Psoas muscle (tissue), 8 donors: ENCODE measurements around the gene OGT. TPM values are rescaled to one million over a fixed set of nuclear protein-coding genes. Genes with fewer than 3 reads are reported as not detected.

Source experiments
- ATAC-seq, 4 donors: fragments of 200-7000 bp; cut with Tn5 transposase; one replicate each; pipeline ENCODE4 v1.9.1; 2020; ENCODE audit warnings: moderate library complexity in 3 of 4, mild to moderate bottlenecking in 2 of 4
- DNase-seq, 2 donors: peaks; one replicate each; pipeline ENCODE4 v3.0.0-alpha.2; 2020
- H3K27ac ChIP-seq: fragments of 200-600 bp; one replicate; pipeline ENCODE4 v1.8.0; 2022
- H3K27me3 ChIP-seq, 3 donors: fragments of 200-600 bp in 1 of 3; one replicate each; pipeline versions ENCODE4 v1.6.1 to v1.8.0; 2013 to 2022; ENCODE audit warnings: low read length in 2 of 3, mild to moderate bottlenecking in 2 of 3, moderate library complexity in 1 of 3; ENCODE audit not compliant: insufficient read depth in 3 of 3
- H3K36me3 ChIP-seq, 2 donors: fragments of 200-600 bp in 1 of 2; one replicate each; pipeline versions ENCODE4 v1.6.1 to v1.8.0; 2013 to 2022; ENCODE audit warnings: low read depth in 1 of 2, mild to moderate bottlenecking in 1 of 2, moderate library complexity in 1 of 2; ENCODE audit not compliant: insufficient read depth in 1 of 2
- H3K4me1 ChIP-seq: fragments of 200-600 bp; one replicate; pipeline ENCODE4 v1.8.0; 2022
- H3K4me3 ChIP-seq: fragments of 200-600 bp; one replicate; pipeline ENCODE4 v1.8.0; 2022; ENCODE audit warnings: mild to moderate bottlenecking
- H3K9me3 ChIP-seq: fragments of 200-600 bp; one replicate; pipeline ENCODE4 v1.8.0; 2022
- WGBS, 3 donors: extraction: QIAGEN DNeasy Blood & Tissue Kit; methylation state at CpG; one replicate each; pipeline versions ENCODE4 v1.1.6 to v1.1.7; 2013; 5-methylcytosine and 5-hydroxymethylcytosine counted together
- intact Hi-C, 2 donors: fragments of 100-400 bp; cut with DNase I; formaldehyde crosslinking; loops; one replicate each; pipeline versions ENCODE4 v1.11.0 to v1.14.2; 2022
- polyA plus RNA-seq, 3 donors: library from polyadenylated mRNA; stranded (reverse); fragments of 200-250 nt; gene quantifications; one replicate each; pipeline ENCODE4 v1.2.3, GENCODE V29; 2013
- total RNA-seq, 4 donors: library from RNA; stranded (reverse); fragmentation: NEBNext Ultra II Directional in 2 of 4; extraction: Animal tissue kit (Norgen Biotek cat#: 25700) in 2 of 4; gene quantifications; one replicate each; pipeline versions ENCODE4 v1.2.1 to v1.2.4, GENCODE V29; 2021 to 2023
- TF ChIP-seq, protein P1 (sequence below): fragments of 200-600 bp; IDR thresholded peaks from one replicate; pipeline ENCODE4 v1.8.0; 2022; ENCODE audit warnings: antibody characterized with exemption
- donor health status: healthy with polysubstance abuse.
- donor health status: DM: no; HTN: no; CAD: no; lungs with moderate emphysema.
- donor health status: Bipolar disorder and iron deficiency.
- donor health status: healthy.
- donor health status: DM: yes; HTN: yes; CAD: no.
- donor health status: DM: no; HTN: no; CAD: no.
- donor health status: DM: no; HTN: no; CAD: no.
- donor health status: DM: yes; HTN: yes; CAD: no.

The OGT gene
- total and polyA plus RNA-seq, 7 donors: 17.2 to 64.1 (median 45.5) TPM

DNA sequence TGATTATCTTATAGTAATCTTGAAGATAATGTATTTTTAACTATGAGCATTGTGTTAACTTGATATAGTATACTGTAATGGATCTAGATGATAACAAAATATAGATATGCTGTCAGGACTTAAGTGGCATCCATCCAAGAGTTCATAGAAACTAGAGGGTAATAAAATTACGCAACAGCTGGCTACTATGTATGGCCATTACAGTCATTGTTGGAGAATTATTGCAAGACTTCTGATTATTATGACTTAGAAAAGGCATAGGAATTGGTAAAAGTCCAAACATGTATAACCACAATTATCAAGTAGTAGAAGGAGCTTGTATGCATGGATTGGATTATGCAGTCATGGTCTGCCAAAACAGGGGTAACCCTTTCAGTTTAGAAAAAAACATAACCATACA, 9.5 kb downstream of the OGT start:
- H3K36me3 ChIP-seq: peaks cover 0 to 40% of the 10 kb centered on the region in 2 donors
- H3K4me3 ChIP-seq: no peak overlapping the region
- H3K27ac ChIP-seq: peak overlapping the region; percentile 61
- TF ChIP-seq, protein P1, sequence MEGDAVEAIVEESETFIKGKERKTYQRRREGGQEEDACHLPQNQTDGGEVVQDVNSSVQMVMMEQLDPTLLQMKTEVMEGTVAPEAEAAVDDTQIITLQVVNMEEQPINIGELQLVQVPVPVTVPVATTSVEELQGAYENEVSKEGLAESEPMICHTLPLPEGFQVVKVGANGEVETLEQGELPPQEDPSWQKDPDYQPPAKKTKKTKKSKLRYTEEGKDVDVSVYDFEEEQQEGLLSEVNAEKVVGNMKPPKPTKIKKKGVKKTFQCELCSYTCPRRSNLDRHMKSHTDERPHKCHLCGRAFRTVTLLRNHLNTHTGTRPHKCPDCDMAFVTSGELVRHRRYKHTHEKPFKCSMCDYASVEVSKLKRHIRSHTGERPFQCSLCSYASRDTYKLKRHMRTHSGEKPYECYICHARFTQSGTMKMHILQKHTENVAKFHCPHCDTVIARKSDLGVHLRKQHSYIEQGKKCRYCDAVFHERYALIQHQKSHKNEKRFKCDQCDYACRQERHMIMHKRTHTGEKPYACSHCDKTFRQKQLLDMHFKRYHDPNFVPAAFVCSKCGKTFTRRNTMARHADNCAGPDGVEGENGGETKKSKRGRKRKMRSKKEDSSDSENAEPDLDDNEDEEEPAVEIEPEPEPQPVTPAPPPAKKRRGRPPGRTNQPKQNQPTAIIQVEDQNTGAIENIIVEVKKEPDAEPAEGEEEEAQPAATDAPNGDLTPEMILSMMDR: no peak
- peaks cover 32% of the 10 kb centered on the region for H3K4me1 ChIP-seq
- peaks cover 0 to 3% (median 0%) of the 10 kb centered on the region in 3 donors for H3K27me3 ChIP-seq
- intact Hi-C loops: no loop called here
- 36 to 45% (median 43%) methylated on average over 1 of the region's 1 CpG for WGBS, 3 donors
- peak in 1 of 4 donors; percentile 21 for ATAC-seq
- no peaks in the 10 kb centered on the region for H3K9me3 ChIP-seq
- DNase-seq: no peak

DNA sequence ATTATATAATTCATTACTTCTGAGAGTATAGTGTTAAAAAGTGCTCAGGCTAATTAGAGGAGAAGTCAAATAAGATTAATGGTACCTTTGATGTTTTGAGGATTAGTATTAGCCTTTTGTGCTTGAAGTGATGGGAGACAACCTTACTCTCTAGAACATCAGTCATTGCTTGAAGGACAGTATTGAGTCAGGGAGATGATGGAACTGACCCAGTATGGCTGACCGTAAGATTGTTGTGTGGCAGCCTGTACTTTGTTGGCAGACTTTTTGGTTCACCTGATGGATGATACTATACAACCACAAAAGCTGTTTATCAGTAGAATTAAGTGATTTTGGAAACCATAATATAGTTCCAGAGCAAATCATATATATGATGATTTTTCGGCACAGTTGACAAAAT, 9.9 kb downstream of the OGT start:
- Histone ChIP-seq H3K27ac (peak overlapping the region; percentile 61), H3K4me3 (no peak overlapping the region), H3K4me1 (peaks cover 32% of the 10 kb centered on the region), H3K36me3 (peaks cover 0 to 40% of the 10 kb centered on the region in 2 donors), H3K9me3 (no peaks in the 10 kb centered on the region), H3K27me3 (peaks cover 0 to 3% (median 0%) of the 10 kb centered on the region in 3 donors)
- peak; percentile 60 to 74 (median 71) for ATAC-seq
- no peak for DNase-seq
- TF ChIP-seq, protein P1: no peak
- intact Hi-C loops: no loop called here
- WGBS, 3 donors: 50 to 73% (median 53%) methylated on average over 2 of the region's 2 CpGs

DNA sequence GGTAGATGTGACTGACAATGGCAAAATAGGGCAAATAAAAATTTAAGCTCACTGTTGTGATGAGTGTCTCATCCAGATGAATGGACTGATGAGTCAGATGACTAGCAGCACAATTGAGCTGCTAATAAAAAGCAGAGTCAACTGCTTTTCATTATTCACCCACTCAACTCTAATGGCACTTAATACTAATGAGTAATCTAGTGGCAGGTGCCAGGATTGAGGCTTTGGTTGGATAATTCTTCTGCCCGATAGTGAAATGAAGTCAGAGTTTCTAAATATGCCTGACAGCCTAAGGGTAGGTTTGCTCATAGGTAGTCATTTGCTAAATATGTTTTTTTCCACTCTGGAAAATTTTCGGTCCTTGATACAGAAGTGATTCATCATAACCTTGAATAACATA, 10.4 kb downstream of the OGT start:
- H3K4me3 ChIP-seq: no peak overlapping the region
- peaks cover 0 to 41% of the 10 kb centered on the region in 2 donors for H3K36me3 ChIP-seq
- H3K27ac ChIP-seq: peak overlapping the region; percentile 61
- intact Hi-C loops: no loop called here
- TF ChIP-seq, protein P1: no peak
- no peak for DNase-seq
- 12 to 47% (median 27%) methylated on average over 2 of the region's 2 CpGs for WGBS, 3 donors
- H3K9me3 ChIP-seq: no peaks in the 10 kb centered on the region
- peak; percentile 84 to 90 (median 88) for ATAC-seq
- H3K4me1 ChIP-seq: peaks cover 27% of the 10 kb centered on the region
- H3K27me3 ChIP-seq: peaks cover 0 to 3% (median 0%) of the 10 kb centered on the region in 3 donors

DNA sequence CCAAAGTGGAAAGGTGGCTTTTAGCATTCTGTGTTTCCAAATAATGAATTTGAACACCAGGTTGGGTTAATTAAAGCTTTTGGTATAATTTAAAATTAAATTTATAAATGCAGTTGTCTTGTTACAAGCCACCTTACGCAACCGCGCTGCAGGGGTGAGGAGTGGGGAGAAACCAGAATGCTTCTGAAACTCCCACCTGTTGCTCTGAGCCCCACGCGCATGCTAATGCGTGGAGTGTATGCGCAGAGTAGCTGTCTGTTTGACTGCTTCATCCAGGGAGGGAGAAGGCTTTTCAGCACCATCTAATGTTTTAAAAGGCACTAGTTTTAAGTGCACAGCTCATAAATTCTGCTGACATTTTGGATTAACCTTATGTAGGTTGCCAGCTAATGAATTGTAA, 12.5 kb downstream of the OGT start:
- TF ChIP-seq, protein P1: no peak
- H3K4me1 ChIP-seq: peaks cover 19% of the 10 kb centered on the region
- peaks cover 0 to 62% of the 10 kb centered on the region in 2 donors for H3K36me3 ChIP-seq
- 79 to 92% (median 87%) methylated on average over 7 of the region's 7 CpGs for WGBS, 3 donors
- no peak overlapping the region for H3K27ac ChIP-seq
- intact Hi-C loops: no loop called here
- DNase-seq (no peak), ATAC-seq (no peak)
- H3K27me3 ChIP-seq: peaks cover 0 to 3% (median 0%) of the 10 kb centered on the region in 3 donors
- no peaks in the 10 kb centered on the region for H3K9me3 ChIP-seq
- H3K4me3 ChIP-seq: no peak overlapping the region

DNA sequence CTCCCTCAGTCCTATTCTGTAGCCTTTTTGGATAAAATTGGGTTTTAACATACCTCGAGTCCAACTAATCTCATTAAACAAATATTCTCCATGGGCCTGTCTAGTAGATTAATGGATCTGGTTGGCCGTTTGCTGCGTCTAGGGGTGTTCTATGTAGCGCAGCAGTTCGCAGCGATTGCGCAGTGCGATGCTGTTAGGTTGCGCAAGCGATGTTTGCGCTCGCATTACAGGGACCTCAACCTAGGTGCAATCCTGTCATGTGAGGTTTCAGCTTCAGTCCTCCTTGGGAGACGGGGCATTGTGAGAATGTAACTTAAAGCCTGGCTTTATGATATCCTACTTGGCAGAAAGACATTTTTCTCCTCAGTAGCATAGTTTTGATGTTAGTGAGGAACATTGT, 14.0 kb downstream of the OGT start:
- Histone ChIP-seq H3K27me3 (peaks cover 0 to 3% (median 0%) of the 10 kb centered on the region in 3 donors), H3K9me3 (no peaks in the 10 kb centered on the region), H3K27ac (no peak overlapping the region), H3K4me3 (no peak overlapping the region), H3K4me1 (peaks cover 18% of the 10 kb centered on the region), H3K36me3 (peaks cover 0 to 69% of the 10 kb centered on the region in 2 donors)
- DNase-seq (no peak), ATAC-seq (no peak)
- WGBS, 3 donors: 87 to 95% (median 88%) methylated on average over 13 of the region's 13 CpGs
- intact Hi-C loops: no loop called here
- TF ChIP-seq, protein P1: no peak
